Activated CD8-positive, alpha-beta memory T cell treated with anti-CD3 and anti-CD28 coated beads for 24 hours (primary cell): ENCODE data around the gene ELMO2.
"Not testable (repeated sequence)": the region's sequence is repeated elsewhere in the genome, so short reads cannot be mapped to it uniquely, and the experiment has no call there.

Source experiments
- DNase-seq: peaks from one replicate; pipeline ENCODE4 v3.0.0-alpha.2; 2020

ELMO2 gene

GRCh38 chr20:46401478-46401860 lies 4.9 kb downstream of the ELMO2 start:
- no peak for DNase-seq

GRCh38 chr20:46400828-46401477 lies 5.5 kb downstream of the ELMO2 start:
- no peak for DNase-seq

- no peak for DNase-seq
Observed at GRCh38 chr20:46400253-46400652, 6.2 kb downstream of the ELMO2 start.

GRCh38 chr20:46399401-46399800 lies 7.0 kb downstream of the ELMO2 start:
- no peak for DNase-seq

GRCh38 chr20:46398963-46399362 lies 7.5 kb downstream of the ELMO2 start:
- DNase-seq: no peak

- DNase-seq: no peak
Observed at GRCh38 chr20:46396052-46396740, 10.2 kb downstream of the ELMO2 start.

GRCh38 chr20:46394872-46395760 lies 11.3 kb downstream of the ELMO2 start:
- DNase-seq: no peak

GRCh38 chr20:46393967-46394366 lies 12.4 kb downstream of the ELMO2 start:
- no peak for DNase-seq

GRCh38 chr20:46388937-46389336 lies 17.5 kb downstream of the ELMO2 start:
- no peak for DNase-seq

- DNase-seq: no peak
Observed at GRCh38 chr20:46388201-46388836, 18.1 kb downstream of the ELMO2 start.

- not testable (repeated sequence) for DNase-seq
Observed at GRCh38 chr20:46387054-46387453, 19.4 kb downstream of the ELMO2 start.

- DNase-seq: no peak
Observed at GRCh38 chr20:46378412-46379009, 27.9 kb downstream of the ELMO2 start.

- no peak for DNase-seq
Observed at GRCh38 chr20:46377518-46377917, 28.9 kb downstream of the ELMO2 start.

- no peak for DNase-seq
Observed at GRCh38 chr20:46376196-46376785, 30.1 kb downstream of the ELMO2 start.

GRCh38 chr20:46375771-46376170 lies 30.6 kb downstream of the ELMO2 start:
- no peak for DNase-seq

- DNase-seq: no peak
Observed at GRCh38 chr20:46374383-46374782, 32.0 kb downstream of the ELMO2 start.

- DNase-seq: no peak
Observed at GRCh38 chr20:46371656-46372055, 34.8 kb downstream of the ELMO2 start.

GRCh38 chr20:46368902-46369268 lies 37.5 kb downstream of the ELMO2 start:
- DNase-seq: no peak

- DNase-seq: no peak
Observed at GRCh38 chr20:46367967-46368901, 38.2 kb downstream of the ELMO2 start.

GRCh38 chr20:46367234-46367633 lies 39.2 kb downstream of the ELMO2 start:
- no peak for DNase-seq

- no peak for DNase-seq
Observed at GRCh38 chr20:46366826-46367225, 39.6 kb downstream of the ELMO2 start.
